Measurements from ENCODE around the gene GSPT1.

Gene GSPT1

DNA sequence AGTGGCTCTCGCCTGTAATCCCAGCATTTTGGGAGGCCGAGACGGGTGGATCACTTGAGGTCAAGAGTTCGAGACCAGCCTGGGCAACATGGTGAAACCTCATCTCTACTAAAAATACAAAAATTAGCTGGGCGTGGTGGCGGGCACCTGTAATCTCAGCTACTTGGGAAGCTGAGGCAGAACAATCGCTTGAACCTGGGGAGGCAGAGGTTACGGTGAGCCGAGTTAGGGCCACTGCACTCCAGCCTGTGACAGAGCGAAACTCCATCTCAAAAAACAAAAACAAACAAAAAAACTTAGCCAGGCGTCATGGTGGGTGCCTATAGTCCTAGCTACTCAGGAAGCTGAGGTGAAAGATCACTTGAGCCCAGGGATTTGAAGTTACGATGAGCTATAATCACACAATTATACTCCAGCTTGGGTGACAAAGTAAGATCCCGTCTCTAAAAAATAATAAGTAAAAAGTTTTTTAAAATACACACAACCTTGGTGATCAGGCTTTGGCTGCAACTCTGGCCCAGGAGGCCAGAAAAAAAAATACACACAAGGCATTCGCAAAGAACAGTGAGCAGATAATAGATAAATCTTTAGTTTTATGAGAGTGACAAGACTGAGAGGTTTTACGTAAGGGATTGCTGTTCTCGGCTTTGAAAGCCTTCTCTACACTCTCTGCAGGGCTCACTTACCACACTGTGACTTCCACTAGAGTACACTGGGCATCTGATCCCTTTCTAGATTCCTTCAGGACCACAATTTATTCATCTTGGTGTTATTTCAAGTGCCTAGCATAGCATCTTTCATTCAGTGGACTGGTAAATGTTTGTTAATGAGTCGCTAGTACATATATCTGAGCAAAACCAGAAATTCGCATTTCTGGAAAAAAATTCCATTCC lies 5.9 kb downstream of the GSPT1 start:
- DNase-seq = no peak

DNA sequence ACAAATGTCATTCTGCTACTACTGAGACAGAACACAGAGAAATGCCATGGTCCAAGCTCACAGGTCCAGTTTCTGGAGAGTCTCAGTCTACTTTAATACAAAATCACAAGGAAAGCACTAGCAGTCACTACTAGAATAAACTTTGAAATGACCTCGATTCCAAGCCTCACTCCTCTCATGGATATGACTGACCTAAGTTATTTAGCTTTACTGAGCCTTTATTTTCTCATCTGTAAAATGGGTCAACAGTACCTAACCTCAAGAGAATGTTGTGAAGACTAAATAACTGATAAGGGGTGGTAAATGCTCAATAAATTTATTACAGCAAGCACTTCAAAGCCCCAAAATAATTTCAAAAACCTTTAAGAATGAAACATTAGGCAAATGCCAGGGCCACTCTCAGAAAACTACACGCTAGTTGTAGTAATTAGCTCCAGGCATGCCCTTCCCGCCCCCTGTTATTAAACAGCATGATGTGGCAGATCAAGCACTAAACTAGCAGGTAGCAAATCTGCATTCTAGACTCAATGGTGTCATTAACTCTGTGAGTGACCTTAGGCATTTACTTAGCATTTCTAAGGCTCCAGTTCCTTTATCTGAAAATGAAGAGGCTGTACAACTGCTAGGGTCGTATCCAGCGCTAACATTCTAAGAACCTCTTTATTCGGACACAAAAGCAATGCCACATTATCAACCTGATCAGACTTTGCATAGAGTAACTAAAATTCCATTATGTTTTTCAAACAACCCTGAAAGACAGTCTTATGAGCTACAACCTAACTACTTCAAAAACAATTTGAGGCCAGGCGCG lies 8.4 kb downstream of the GSPT1 start:
- DNase-seq = no peak

DNA sequence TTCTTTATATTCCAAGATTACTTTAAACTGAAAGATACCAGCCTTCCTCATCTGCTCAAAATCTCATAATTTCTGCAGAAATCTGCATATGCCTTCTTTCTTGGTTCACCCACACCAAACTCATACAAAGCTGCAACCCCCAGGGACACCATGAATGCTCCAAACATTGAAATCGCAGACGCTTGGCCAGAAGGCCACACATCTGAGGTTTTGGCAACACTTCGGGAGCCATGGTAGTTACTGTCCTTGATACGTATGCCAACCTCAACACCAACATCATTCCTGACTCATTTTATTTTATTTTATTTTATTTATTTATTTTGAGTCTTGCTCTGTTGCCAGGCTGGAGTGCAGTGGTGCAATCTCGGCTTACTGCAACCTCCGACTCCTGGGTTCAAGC lies 11.8 kb downstream of the GSPT1 start:
- no peak for DNase-seq

DNA sequence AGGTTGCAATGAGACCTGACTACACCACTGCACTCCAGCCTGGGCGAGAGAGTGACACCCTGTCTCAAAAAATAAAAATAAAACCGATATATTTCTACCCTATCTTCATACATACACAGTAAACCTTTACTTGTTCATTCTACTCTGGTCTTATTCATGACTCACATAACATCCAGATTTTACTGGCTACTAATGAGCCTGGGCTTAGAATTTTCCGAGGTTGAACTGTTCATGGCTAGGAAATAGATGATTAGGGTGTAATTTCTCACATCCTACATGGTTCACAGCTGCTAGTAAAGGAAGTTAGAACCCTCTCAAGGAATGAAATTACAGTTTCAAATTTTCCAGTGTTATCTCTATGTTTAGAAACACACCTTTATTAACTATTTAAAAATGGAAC lies 14.7 kb downstream of the GSPT1 start:
- DNase-seq = no peak

DNA sequence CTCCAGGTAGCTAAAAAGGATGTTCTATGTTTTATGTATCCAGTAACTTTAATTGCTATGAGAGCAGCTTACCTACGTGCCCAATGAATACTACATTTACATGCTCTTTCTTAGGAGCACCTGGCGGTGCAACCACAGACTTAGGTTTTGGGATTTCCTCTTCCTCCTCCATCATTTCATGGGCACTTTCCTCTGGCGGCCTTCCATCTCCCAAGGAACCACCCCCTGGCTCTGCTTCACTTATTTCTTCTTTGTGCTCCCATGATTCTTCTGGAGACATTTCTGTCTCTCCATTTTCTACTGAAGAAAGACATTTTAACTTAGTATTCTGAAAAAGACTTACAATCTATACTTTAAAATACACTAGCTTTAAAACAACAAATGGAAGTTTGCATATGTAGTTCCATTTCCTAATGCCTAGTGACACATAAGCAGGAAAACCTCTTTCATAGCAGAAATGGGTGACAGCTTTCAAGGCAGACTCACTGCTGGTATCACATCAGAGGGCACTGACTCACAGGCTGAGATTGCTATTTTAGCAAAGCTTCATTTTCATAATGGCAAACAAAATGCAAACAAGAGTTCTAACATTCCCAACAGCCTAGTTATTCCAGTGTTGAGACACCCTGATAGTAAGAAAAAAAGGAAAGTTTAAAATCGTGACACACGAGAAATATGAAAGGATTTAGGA lies 19.1 kb downstream of the GSPT1 start:
- no peak for DNase-seq

DNA sequence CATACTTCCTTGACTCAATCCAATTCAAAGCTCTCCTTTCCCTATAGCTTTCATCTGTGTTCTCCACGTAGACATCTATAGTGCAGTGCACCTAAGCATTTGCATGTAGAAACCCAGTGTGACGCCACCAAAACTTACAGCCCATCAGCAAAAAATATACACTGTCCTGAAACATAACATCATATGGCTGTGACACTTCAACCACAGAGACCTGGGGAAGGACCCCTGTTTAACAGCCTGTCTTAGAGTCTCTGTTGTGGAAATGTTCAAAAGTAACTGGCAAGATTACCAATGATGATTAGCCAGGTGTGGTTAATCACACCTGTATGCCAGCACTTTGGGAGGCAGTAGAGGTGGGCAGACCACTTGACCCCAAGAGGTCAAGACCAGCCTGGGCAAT lies 22.2 kb downstream of the GSPT1 start:
- no peak for DNase-seq

DNA sequence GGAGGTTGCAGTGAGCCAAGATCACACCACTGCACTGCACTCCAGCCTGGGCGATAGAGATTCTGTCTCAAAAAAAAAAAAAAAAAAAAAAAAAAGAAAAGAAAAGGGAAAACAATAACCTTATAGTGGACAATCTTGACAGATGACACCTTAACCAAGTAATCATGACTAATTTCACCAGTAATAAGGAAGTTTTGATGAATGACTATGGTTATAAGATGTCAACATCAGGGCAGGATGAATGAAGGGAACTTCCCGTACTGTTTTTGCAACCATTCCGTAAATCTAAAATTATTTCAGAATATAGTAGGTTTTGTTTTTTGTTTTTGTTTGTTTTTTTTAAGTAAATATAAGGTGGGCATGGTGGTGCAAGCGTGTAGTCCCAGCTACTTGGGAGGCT lies 23.0 kb downstream of the GSPT1 start:
- no peak for DNase-seq

DNA sequence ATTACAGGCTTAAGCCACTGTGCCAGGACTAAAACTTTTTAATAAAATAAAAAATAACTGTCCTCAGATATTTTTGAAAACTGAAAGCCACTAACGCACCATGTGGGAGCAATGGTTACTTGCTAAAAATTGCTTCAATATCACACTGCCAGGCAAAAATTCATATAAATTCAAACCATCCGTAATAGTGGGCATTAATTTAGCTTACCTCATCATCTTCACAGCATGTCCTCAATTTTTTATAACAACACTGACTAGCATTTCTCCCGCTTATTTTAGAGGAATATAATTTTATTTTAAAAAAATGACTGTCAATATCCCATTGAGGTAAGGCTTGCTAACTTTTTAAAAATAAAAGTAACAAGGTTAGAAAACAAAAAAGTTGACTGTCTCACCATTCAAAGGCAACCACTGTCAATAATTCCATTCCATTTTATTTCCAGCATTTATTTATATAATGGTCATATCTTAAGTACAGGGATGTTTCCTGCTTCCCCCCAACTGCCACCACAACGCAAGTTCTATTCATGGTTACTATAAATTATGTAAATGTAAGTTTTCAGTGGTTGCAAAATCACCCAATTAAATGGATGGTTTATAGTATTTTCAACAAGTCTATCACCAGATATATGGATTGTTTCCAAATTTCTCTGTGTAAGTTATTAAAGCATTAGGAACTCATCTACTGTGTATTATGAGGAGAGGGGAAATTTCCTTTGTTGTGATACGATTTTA lies 25.4 kb downstream of the GSPT1 start:
- DNase-seq = no peak

DNA sequence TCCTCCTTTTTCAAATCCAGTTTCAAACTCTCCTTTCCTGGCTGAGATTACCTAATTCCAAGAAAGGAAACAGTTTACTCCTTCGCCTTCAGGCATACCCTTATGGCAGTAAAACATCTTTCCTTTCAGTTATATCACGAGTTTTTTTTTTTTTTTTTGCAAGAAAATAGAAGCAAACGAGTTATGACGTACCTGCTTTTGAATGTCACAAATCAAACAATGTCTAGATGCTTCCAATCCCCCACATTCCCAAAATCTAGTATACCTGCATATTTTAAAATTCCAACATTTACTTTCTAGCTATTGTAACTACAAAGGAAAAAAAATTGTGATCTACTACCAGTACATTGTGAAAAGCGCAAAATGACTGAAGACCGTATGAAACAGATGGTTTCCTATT lies 28.9 kb downstream of the GSPT1 start:
- DNase-seq = no peak

DNA sequence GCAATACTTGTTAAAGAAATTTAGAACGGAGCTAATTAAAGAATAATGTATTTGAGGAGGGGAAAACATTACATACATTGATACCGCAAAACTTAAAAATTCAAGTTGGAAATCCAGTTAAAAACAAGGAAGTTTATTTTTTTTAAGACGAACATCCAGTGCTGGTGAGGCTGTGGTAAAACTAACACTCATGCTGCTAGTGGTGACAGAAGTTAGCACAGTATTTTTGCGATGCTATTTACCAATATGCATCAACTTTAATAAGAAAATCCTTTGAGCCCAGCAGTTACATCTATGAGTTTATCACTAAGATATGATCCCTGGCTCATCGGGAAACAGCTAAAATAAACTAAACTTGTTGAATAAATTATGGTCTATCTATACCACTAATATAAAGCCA lies 31.7 kb downstream of the GSPT1 start:
- DNase-seq = no peak

DNA sequence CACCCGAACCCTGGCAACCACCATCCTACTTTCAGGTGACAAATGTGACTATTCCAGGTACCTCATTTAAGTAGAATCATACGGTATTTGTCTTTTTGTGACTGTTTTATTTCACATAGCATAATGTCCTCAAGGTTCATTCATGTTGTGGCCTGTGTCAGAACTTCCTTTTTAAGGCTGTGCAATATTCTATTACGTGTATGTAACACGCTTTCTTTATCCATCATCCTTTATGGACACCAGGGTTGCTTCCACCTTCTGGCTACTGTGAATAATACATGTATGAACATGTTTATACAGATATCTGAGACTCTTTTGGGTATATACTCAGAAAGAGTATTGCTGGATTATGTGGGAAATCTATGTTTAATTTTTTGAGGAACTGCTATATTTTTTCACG lies 35.7 kb downstream of the GSPT1 start:
- no peak for DNase-seq

DNA sequence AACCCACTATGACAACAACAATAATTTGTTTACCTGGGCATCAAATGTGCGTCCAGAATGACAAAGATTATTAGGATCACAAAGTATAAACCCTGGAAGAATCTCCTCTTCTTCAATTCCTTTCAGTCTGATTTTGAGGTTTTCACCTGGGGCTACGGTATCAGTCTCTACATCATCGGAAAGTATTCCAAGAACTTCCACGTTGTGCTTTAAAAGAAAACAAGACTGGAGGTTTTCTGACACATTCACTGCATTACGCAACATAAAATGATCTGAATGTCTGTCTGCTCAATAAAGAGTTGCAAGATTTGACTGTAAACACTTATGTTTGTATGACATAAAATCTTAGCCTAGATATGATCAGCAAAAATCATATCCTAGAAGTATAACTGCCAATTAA lies 38.4 kb downstream of the GSPT1 start:
- no peak for DNase-seq

DNA sequence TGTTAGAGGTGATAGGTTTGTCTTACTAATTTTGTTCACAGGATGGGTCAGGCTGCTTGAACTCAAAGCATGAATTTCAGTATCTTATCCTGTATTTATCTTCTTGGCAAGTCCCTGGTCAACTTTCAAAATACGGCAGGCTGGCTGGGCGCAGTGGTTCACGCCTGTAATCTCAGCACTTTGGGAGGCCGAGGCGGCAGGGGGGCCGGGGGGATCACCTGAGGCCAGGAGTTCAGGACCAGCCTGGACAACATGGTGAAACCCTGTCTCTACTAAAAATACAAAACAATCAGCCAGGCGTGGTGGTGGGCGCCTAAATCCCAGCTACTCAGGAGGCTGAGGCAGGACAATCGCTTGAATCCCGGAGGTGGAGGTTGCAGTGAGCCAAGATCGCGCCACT lies 39.5 kb downstream of the GSPT1 start:
- no peak for DNase-seq

DNA sequence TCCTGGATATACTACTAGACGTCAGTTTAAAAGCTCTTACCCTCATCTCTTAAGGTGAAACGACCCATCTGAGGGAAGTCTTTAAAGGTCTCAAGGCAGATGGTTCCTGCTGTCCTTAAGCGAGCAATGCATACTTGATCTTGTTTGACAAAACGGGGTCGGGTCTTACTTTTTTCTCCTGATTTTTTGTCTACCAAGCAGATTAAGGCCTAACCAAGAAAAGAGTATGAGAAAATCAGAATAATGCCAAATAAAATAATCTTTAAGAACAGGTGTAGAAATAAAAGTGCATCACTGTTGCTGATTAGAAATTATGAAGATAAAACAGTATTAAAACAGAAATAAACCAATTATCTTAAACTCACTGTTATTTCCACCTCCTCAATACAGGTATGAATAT lies 40.0 kb downstream of the GSPT1 start:
- no peak for DNase-seq

DNA sequence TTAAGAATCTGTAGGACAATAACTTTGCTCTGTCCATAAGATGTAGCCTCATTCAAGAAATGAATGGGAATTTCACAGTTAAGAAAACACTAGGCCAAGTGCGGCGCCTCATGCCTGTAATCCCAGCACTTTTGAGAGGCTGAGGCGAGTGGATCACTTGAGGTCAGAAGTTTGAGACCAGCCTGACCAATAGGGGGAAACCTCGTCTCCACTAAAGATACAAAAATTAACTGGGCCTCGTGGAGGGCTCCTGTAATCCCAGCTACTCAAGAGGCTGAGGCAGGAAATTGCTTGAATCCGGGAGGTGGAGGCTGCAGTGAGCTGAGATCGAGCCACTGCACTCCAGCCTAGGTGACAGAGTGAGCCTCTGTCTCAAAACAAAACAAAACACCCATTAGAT lies 44.6 kb downstream of the GSPT1 start:
- DNase-seq = no peak

DNA sequence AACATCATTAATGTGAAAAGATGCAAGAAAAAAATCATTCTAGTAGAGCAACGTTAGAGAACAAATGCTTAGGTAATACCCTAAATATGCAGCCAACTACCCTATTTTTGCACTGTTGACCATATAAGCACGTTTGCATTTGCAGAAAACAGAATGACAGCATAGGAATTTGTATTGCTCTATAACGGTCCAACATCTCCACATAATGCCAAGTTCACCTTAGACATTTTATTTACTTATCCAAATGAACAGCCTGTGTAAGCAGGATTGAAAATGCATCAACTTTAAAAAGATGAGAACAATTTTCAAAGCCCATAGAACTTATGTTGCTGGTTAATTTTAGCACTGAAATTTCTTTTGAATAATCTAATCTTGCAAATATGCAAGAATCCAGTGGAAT lies 45.4 kb downstream of the GSPT1 start:
- DNase-seq = no peak

DNA sequence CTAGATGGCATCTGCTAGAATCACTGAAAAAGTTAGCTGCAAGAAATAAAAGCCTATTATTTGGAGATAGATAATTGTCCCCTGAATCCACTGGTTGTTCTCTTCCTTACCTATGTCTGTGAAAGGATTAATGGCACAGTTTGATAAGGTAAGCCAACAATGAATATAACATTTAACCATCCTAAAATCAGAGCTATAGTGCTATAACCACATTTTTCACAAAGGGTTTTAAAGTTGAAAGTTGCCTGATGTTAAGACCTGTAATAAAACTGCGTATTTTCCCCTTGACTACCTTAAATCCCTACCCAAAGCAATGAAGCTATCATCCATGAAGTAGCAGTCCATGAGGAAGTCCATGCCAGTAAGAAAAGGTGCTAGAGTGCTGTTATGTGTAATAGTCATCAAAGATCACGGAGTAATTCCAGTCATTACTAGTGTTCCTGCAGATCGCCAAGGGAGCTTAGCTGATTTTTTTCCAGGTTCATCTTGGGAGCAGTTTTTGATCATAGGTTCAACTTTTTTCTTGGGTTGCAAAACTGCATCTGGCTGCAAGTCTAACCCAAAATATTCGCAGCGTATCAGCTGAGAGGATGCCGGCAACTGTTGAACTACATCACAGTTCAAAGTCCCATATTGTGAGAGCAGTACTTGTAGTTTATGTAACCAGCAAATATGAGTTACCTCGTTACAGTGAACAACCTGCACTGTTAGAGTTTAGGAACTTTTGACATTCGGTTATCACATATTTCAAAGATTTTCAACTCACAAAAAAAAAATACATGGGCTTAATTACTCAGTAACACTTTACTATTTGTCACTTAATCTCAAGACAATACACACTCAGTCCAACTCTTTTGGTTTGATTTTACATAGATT lies 46.2 kb downstream of the GSPT1 start:
- no peak for DNase-seq

DNA sequence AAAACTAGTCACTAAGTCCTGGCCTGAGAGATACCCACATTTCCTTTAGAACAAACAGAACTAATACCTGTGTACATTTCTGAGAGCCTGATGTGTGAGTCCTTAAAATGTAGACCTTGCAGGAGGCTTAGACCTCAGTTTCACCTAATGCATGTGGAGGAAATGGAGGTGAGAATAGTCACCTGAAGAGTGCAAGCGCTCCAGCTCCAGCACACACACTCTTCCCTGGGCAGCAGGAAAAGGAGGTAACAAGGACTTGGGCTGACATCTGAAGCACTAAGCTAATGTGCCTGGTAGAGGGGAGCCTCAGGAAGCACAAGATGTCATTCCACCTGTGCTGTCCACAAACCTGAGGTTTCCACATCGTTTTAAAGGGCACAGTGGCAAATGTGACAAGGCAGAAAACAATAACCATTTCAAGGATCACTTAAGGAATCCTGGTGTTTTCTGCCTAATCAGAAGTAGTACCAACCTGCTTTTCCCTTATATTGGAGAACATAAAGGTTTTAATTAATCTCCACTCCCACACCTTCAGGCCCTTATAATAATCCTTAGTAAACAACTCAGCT lies 47.3 kb downstream of the GSPT1 start:
- no peak for DNase-seq

DNA sequence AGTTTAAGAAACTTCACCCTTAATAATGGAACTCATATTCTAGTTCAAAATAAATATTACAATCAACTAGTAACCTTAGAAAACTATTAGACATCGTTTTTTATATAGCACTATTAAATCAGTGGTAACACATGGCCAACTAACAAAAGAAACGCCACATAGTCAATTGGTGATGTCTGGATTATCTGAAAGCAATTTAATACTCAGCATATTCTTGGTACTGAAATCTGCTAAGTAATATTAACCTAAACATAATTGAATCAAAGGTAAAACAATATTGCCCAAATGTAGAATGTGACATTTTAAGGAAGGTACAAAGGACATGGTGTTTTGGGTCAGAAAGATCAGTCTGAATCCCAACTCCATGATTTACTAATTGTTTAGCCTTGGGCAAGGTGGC lies 53.3 kb downstream of the GSPT1 start:
- no peak for DNase-seq

DNA sequence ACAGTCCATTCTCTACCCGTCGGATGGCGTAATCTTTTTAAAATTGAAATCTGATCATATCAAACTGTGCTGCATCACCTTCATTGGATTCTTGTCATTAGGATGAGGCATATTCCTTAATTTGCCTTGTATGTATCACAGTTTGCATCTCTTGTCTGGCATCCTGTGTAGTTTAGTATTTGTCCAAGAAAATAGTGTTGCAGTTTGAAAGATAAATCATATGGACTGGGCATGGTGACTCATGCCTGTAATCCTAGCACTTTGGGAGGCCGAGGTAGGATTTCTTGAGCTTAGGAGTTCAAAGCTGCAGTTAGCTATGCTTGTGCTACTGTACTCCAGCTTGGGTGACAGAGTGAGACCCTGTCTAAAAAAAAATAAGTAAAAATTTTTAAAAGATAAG lies 58.6 kb downstream of the GSPT1 start:
- no peak for DNase-seq

DNA sequence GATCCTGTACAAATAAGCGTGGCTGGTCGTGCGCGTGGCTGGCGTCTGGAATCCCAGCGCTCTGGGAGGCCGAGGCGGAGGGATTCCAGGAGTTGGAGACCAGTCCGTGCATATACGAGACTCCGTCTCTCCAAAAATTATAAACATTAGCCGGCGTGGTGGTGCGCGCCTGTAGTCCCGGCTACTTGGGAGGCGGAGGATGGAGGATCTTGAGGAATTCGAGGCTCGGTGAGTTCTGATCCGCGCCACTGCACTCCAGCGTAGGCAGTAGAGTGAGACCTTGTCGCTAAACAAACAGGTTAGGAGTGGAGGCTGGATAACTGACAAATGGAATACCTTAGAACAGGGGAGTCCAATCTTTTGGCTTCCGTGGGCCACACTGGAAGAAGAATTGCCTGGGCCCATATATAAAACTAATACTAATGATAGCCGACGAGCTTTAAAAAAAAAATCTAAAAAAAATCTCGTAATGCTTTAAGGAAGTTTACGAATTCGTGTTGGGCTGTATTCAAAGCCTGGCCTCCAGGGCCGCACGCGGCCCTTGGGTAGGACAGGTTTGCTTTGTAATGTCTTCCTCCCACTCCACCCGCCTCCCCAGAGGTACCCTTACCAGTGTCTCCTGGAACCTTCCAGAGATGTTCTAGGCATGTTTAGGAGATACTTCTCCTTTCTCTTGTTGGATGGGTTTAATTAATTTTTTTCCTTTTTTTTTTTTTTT lies 63.5 kb downstream of the GSPT1 start:
- DNase-seq = no peak
